Caco-2 (cell line): Measurements from ENCODE around the gene ACAT2. TPM values are rescaled to one million over a fixed set of nuclear protein-coding genes. Genes with fewer than 3 reads are reported as not detected.

Experiments
- BruUV-seq: library from RNA; stranded (reverse); fragments of 400-500 nt; replicated peaks from 2 replicates; lab custom pipeline; 2021; lab: Mats Ljungman, UMichigan
- CTCF ChIA-PET: fragments of 300-600 bp; sonication (Branson Sonifier 250); formaldehyde crosslinking; loops from one replicate; lab custom pipeline; 2022; ENCODE audit warnings: antibody characterized with exemption; lab: Charles Lee
- POLR2A ChIA-PET: fragments of 300-600 bp; sonication (Branson Sonifier 250); formaldehyde crosslinking; loops from one replicate; lab custom pipeline; 2022; ENCODE audit warnings: antibody characterized with exemption; lab: Charles Lee
- DNase-seq, 2 experiments: peaks; one replicate each; pipeline versions ENCODE4 v3.0.0 to v3.0.0-alpha.2; 2020 to 2022
- H3K27me3 ChIP-seq: replicated peaks from 2 replicates; pipeline ENCODE4 v1.6.0; 2011; ENCODE audit warnings: low read length; ENCODE audit not compliant: control insufficient read depth, insufficient read depth
- H3K36me3 ChIP-seq: 2 replicates; pipeline ENCODE4 v1.5.1; 2011; ENCODE audit warnings: low read length; ENCODE audit not compliant: control insufficient read depth, insufficient read depth
- H3K4me1 ChIP-seq: fragments of 250-450 bp; sonication (Bioruptor Pico); 2 replicates; pipeline ENCODE4 v1.5.1; 2020; ENCODE audit warnings: mild to moderate bottlenecking
- H3K4me3 ChIP-seq: 2 replicates; pipeline ENCODE4 v1.5.1; 2011; ENCODE audit warnings: low read depth, mild to moderate bottlenecking, control low read depth, low read length
- H3K9me3 ChIP-seq: fragments of 250-450 bp; sonication (Bioruptor Pico); 2 replicates; pipeline ENCODE4 v1.5.1; 2020; ENCODE audit warnings: mild to moderate bottlenecking, moderate library complexity
- H3K27ac Mint-ChIP-seq: one replicate; pipeline ENCODE4 v1.8.0; 2022; ENCODE audit warnings: mixed read lengths; ENCODE audit not compliant: unreplicated experiment
- H3K27me3 Mint-ChIP-seq: one replicate; pipeline ENCODE4 v1.8.0; 2022; ENCODE audit warnings: mixed read lengths; ENCODE audit not compliant: insufficient read depth, unreplicated experiment
- H3K36me3 Mint-ChIP-seq: one replicate; pipeline ENCODE4 v1.8.0; 2022; ENCODE audit warnings: mild to moderate bottlenecking, mixed read lengths; ENCODE audit not compliant: insufficient read depth, unreplicated experiment
- H3K4me1 Mint-ChIP-seq: one replicate; pipeline ENCODE4 v1.8.0; 2022; ENCODE audit warnings: low read depth, mixed read lengths; ENCODE audit not compliant: unreplicated experiment
- H3K4me3 Mint-ChIP-seq: one replicate; pipeline ENCODE4 v1.8.0; 2022; ENCODE audit warnings: mild to moderate bottlenecking, moderate library complexity, mixed read lengths; ENCODE audit not compliant: unreplicated experiment
- H3K9me3 Mint-ChIP-seq: one replicate; pipeline ENCODE4 v1.8.0; 2022; ENCODE audit warnings: mixed read lengths; ENCODE audit not compliant: unreplicated experiment
- CTCF ChIP-seq, 2 experiments: fragments of 200-600 bp in 1 of 2; IDR thresholded peaks; 1 replicate in 1 of 2; 2 replicates in 1 of 2; pipeline versions ENCODE4 v1.5.1 to v1.8.0; 2011 to 2022; ENCODE audit warnings: antibody characterized with exemption in 1 of 2, control low read depth in 1 of 2, inconsistent platforms in 1 of 2, low read depth in 1 of 2, low read length in 1 of 2, mild to moderate bottlenecking in 1 of 2, moderate library complexity in 1 of 2; ENCODE audit not compliant: insufficient read depth in 1 of 2, severe bottlenecking in 1 of 2, unreplicated experiment in 1 of 2
- intact Hi-C: fragments of 100-400 bp; cut with micrococcal nuclease; formaldehyde crosslinking; loops from one replicate; pipeline ENCODE4 v1.10.0; 2022; ENCODE audit not compliant: unreplicated experiment
- total RNA-seq: library from RNA; stranded (reverse); gene quantifications from 2 replicates; pipeline ENCODE4 v1.2.3, GENCODE V29; 2022

The ACAT2 gene
- total RNA-seq, 1 experiment from 2014 or later: 131 TPM

GRCh38 chr6:159778131-159778530 lies 16.3 kb downstream of the ACAT2 start:
- TF ChIP-seq CTCF (IDR thresholded peaks at IDR 0.05; ENCODE audit: insufficient read depth in 1 of 2, low read depth in 1 of 2, low read length in 1 of 2, severe bottlenecking in 1 of 2, unreplicated experiment in 1 of 2): no peak
- no peak overlapping the region for H3K27ac Mint-ChIP-seq
- CTCF ChIA-PET: no interaction called here
- BruUV-seq: no TSS peak
- H3K4me3 Mint-ChIP-seq: no peak overlapping the region
- H3K36me3 Mint-ChIP-seq: peaks cover 85% of the 10 kb centered on the region
- DNase-seq: no peak
- H3K9me3 ChIP-seq: no peaks in the 10 kb centered on the region
- intact Hi-C loops: no loop called here
- no peaks in the 10 kb centered on the region for H3K9me3 Mint-ChIP-seq
- H3K4me1 Mint-ChIP-seq: peaks cover 6% of the 10 kb centered on the region
- POLR2A ChIA-PET: no interaction called here
- peaks cover 3% of the 10 kb centered on the region; the same call in 1 of the 2 replicates for H3K36me3 ChIP-seq
- H3K4me3 ChIP-seq: no peak overlapping the region
- 0 out of 2 replicates have a peak, but pooled peaks cover 6% of the 10 kb centered on the region for H3K4me1 ChIP-seq
- H3K27me3 Mint-ChIP-seq: no peaks in the 10 kb centered on the region
- no peaks in the 10 kb centered on the region for H3K27me3 ChIP-seq

GRCh38 chr6:159778542-159779103 lies 16.8 kb downstream of the ACAT2 start:
- Mint-ChIP-seq H3K27me3 (no peaks in the 10 kb centered on the region), H3K27ac (no peak overlapping the region), H3K36me3 (peaks cover 90% of the 10 kb centered on the region), H3K4me3 (no peak overlapping the region), H3K4me1 (peaks cover 7% of the 10 kb centered on the region), H3K9me3 (no peaks in the 10 kb centered on the region)
- no peak overlapping the region for H3K4me3 ChIP-seq
- peak in 1 of 2 experiments; percentile 13 for DNase-seq
- H3K27me3 ChIP-seq: no peaks in the 10 kb centered on the region
- peaks cover 3% of the 10 kb centered on the region; the same call in 1 of the 2 replicates for H3K36me3 ChIP-seq
- BruUV-seq: TSS peak; percentile 53
- CTCF ChIA-PET: no interaction called here
- 0 out of 2 replicates have a peak, but pooled peaks cover 6% of the 10 kb centered on the region for H3K4me1 ChIP-seq
- TF ChIP-seq CTCF (IDR thresholded peaks at IDR 0.05; ENCODE audit: insufficient read depth in 1 of 2, low read depth in 1 of 2, low read length in 1 of 2, severe bottlenecking in 1 of 2, unreplicated experiment in 1 of 2): no peak
- no peaks in the 10 kb centered on the region for H3K9me3 ChIP-seq
- intact Hi-C loops: no loop called here
- POLR2A ChIA-PET: no interaction called here

- no peaks in the 10 kb centered on the region for H3K27me3 Mint-ChIP-seq
- TSS peak; percentile 33 for BruUV-seq
- POLR2A ChIA-PET: interaction anchor here (1.5 to 4.4 kb wide), 3 partner anchors 27 to 95 kb away, joined by 4 to 71 read pairs (median 21); partner anchors contain the start of genes ACAT2, SOD2 and WTAP
Measured at GRCh38 chr6:159788276-159788675, 26.4 kb downstream of the ACAT2 start.

More at GRCh38 chr6:159788276-159788675, 26.4 kb downstream of the ACAT2 start:
- peaks cover 97% of the 10 kb centered on the region for H3K36me3 Mint-ChIP-seq
- Histone ChIP-seq H3K27me3 (no peaks in the 10 kb centered on the region), H3K36me3 (peaks cover 3% of the 10 kb centered on the region), H3K4me3 (peak overlapping the region; percentile 95), H3K4me1 (peaks cover 18% of the 10 kb centered on the region), H3K9me3 (no peaks in the 10 kb centered on the region)
- H3K4me3 Mint-ChIP-seq: peak overlapping the region; percentile 96
- CTCF ChIA-PET: interaction anchor here (0.5 kb wide), 1 partner anchor 129 kb away, joined by 3 read pairs; no protein-coding TSS in a partner anchor
- H3K4me1 Mint-ChIP-seq: peaks cover 18% of the 10 kb centered on the region
- no peak for DNase-seq
- H3K27ac Mint-ChIP-seq: peak overlapping the region; percentile 98
- no peaks in the 10 kb centered on the region for H3K9me3 Mint-ChIP-seq
- intact Hi-C loops: loop anchor here (5.0 kb wide), 1 partner anchor 64 kb away; no protein-coding TSS in a partner anchor
- no peak for TF ChIP-seq CTCF (IDR thresholded peaks at IDR 0.05; ENCODE audit: insufficient read depth in 1 of 2, low read depth in 1 of 2, low read length in 1 of 2, severe bottlenecking in 1 of 2, unreplicated experiment in 1 of 2)
